Iris pigment epithelial cell (primary cell): Measurements from ENCODE around the gene EPAS1.
A peak's percentile ranks its signal among the peaks of the same experiment; 100 is the strongest.

Experiments used
- DNase-seq: peaks from one replicate; pipeline ENCODE4 v3.0.0-alpha.2; 2011; ENCODE audit warnings: low read depth

The EPAS1 gene

GRCh38 chr2:46364797-46365457 lies 67.7 kb downstream of the EPAS1 start:
- peak; percentile 68 for DNase-seq

DNA sequence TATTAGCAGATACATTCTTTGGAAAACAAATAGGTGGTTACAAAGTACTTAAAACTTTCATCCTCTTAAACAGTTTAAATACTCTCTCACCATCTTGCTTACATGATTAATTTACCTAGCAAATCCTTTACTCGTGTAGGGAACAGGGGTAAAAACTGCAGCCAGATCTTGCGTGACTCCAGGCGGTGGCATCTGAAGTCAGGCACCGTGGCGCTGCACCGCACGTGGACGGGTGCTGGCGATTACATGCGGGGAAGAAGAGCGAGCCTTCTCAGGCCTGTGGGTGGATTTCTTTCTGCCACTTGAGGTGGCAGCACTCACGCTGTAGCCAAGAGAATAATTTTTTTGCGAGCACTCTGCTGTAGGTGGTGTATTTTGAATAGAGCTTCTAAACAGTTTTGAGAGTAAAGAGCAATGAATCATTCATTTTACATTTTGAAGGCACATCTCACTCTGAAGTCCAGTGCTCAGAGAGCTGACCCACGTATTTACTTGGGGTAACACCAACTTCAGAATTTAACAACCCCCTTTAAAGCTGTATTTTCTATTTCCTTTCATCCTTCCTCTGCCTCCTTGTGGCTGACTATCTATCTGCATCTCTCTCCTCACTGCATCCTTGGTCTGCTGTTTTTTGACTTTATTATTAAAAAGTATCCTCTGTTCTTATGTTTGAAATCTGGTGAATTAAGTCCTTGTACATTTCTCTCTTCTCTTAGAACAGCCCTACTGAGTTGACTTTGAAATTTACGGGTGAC lies 68.9 kb downstream of the EPAS1 start:
- no peak for DNase-seq

- no peak for DNase-seq
Measured at GRCh38 chr2:46366668-46367052, 69.5 kb downstream of the EPAS1 start.

DNA sequence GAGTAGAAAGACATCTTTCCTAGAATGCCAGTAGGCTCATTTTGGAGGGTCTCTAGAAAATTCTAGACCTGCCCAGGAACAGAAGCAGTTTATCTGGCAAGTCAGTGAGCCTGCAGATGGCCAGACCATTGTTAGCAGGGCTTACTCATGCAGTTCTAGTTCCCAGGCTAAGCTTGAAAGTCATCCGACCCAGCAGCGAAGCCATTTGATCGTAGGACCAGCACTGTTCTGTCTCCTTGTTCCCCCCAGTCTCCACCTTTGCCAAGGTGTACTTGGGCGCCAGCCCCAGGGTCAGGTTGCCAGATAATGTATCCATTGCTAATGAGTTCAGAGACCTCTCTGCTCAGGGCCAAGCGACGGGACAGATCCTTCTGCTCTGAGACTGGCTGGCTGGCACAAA lies 70.1 kb downstream of the EPAS1 start:
- no peak for DNase-seq

DNA sequence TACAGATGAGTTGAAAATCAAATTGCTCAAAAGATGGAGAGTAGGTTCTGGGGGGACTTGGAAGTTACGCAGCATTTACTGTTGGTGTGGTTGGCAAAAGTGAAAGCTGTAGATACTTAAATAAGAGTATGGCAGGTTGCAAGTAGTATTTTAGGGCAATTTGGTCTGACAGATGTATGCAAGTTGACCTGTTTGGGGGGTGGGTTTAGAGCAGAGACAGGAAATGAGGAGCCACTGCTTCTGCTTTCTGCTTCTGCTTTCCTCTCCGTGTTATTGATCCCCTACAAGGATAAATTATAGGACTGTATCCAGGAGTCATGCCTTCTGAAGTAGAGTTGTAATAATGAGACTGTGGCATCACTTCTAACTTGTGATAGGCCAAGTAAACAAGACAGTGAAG lies 71.2 kb downstream of the EPAS1 start:
- no peak for DNase-seq

- DNase-seq, result no peak
Measured at GRCh38 chr2:46369783-46370182, 72.6 kb downstream of the EPAS1 start.

DNA sequence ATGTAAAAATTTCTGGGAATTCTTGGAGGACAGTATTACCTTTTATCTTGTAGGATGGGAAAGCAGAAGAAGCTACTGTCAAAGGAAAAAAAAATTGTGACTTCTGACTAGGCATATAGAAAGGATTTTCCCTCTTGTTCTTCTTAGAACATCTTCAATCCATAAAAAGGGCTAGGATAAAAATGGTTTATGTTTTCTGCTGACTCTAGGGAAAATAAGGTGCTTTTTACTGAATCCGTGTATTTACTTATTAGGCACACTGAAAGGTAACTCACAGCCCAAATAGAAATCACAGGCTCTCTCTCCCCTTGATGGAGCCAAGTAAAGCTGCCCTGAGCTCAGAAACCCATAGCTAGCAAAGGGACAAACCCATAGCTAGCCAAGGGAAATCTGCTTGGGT lies 74.6 kb downstream of the EPAS1 start:
- DNase-seq, result no peak

DNA sequence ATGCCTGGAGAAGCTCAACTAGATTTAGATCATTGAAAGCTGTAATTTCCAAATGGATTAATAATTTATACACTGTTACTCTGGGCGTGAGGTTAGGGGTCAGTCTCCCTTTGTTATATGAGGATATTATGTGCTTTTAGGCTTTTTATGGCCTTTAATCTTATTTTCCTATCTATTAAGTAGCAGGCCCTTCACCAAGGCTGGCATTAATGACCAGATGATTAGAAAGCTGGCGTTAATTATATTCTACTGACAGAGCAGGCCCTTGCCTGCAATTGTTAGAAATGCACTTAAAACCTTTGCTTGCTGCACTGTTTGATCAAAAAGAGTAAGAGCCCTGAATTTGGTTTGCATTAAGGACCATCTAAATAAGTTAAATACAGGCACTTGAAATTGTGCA lies 75.3 kb downstream of the EPAS1 start:
- no peak for DNase-seq

DNA sequence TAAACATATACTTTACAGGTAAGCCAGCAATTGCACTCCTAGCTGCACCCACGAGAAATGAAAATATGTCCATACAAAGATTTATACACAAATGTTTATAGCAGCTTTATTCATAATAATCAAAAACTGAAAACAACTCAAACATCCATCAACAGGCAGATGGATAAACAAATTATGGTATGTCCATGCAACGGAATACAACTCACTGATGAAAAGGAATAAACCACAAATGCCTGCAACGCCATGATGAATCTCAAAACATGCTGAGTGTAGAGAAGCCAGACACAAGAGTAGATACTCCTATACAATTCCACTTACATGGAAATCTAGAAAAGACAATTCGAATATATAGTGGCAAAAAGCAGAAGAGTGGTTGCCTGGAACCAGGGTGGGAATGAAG lies 76.0 kb downstream of the EPAS1 start:
- no peak for DNase-seq

DNA sequence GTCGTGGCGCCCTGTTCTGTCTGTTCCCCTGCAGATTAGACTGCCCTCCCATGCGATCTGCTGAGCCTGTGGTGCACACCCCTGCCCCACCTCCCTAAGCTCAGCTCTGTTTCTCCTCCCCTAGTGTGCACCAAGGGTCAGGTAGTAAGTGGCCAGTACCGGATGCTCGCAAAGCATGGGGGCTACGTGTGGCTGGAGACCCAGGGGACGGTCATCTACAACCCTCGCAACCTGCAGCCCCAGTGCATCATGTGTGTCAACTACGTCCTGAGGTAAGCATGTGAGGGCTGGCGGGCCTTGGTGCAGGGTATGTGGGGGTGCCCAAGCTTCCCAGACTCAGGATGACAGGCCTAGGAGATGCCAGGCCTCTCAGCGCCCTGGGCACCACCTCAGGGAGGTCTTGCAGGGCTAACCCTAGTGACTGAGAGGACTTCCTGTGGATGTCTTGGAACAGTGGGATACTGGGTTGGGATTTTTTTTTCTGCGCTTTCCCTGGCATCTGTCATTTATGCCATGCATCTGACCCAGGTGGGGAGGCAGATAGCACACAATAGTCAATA lies 78.4 kb downstream of the EPAS1 start:
- DNase-seq, result no peak

DNA sequence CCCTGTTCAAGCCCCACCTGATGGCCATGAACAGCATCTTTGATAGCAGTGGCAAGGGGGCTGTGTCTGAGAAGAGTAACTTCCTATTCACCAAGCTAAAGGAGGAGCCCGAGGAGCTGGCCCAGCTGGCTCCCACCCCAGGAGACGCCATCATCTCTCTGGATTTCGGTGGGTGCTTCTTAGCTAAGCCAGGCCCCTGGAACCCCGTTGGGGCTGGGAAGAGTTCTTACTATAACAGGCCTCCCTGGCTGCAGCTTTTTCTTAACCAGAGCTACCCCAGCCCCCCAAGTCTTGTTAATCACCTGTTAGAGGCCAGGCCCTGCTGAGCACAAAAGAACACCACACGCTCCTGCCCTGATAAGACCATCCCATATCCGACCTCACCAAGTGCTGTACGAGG lies 79.4 kb downstream of the EPAS1 start:
- no peak for DNase-seq

DNA sequence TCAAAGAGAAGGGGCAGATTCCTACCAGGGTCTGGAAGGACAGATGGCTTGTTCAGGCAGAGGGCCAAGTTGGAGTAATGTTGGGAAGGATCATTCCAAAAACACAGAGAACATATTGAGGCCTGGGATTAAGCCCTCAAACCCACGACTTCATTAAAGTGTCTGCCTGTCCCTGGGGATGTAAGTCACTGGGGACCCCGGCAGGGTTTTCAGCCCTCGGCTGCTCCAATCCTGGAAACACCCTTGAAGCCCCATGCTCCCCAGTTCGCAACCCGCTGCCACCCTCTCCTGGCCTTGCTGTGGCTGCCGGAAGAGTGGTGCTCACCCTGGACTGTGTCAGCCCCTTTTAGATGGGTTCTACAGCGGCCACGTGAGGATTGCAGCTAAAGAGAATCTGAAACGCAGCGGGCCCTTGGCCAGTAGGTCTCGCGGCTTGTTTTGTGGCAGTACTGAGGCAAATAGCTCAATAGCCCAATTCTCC lies 79.9 kb downstream of the EPAS1 start:
- no peak for DNase-seq

GRCh38 chr2:46377666-46378560 lies 80.7 kb downstream of the EPAS1 start:
- no peak for DNase-seq

DNA sequence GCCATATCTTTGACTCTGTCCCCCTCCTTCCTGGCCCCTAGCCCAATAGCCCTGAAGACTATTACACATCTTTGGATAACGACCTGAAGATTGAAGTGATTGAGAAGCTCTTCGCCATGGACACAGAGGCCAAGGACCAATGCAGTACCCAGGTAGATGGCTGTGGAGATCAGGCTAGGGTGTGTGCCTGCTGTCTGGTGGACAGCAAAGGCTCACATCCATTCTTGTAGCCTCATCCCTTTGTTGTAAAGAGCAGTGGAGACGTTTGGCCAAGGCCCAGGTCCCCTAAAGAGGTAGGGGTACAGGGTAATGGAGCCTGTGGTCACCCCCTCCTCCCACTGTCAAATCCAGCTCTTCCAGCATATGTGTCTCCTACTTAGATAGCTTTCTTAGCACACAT lies 81.4 kb downstream of the EPAS1 start:
- DNase-seq, result no peak

DNA sequence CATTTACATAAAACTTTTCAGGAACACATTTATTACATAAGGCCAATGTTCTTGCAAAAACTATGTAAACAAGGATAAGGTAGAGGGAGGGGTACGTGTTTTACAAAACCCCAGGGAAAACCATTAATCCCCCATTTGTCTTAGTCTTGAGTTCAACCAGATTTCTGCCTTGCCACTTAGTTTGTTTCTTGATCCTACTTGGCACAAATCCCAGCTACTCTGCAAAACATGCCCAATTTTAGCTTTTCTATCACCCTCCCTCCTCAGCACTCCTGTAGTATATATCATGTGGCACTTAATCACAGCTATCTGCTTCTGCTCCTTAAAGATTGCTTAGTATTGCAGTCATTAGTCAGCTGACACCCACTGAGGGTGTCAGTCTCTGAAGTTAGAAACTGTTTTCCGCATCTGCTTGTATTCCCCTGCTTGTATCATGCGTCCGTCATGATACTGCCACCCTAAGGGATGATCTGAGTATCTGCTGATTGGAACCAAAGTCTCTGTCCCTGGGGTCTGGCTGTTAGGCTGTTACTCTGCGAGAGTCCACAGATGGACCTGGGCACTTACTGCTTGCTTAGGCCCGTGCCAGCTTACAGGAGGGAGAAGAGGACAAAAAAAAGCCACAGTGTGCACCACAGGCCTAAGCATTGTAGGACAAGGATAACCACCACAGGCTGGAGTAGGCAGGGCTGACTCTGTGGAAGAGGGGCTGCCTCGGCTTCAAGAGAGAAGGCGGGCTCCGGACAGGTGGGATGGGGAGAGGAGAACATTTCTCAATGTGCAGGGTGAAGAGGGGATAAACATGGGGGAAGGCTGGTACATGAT lies 82.2 kb downstream of the EPAS1 start:
- DNase-seq, result peak; percentile 36

DNA sequence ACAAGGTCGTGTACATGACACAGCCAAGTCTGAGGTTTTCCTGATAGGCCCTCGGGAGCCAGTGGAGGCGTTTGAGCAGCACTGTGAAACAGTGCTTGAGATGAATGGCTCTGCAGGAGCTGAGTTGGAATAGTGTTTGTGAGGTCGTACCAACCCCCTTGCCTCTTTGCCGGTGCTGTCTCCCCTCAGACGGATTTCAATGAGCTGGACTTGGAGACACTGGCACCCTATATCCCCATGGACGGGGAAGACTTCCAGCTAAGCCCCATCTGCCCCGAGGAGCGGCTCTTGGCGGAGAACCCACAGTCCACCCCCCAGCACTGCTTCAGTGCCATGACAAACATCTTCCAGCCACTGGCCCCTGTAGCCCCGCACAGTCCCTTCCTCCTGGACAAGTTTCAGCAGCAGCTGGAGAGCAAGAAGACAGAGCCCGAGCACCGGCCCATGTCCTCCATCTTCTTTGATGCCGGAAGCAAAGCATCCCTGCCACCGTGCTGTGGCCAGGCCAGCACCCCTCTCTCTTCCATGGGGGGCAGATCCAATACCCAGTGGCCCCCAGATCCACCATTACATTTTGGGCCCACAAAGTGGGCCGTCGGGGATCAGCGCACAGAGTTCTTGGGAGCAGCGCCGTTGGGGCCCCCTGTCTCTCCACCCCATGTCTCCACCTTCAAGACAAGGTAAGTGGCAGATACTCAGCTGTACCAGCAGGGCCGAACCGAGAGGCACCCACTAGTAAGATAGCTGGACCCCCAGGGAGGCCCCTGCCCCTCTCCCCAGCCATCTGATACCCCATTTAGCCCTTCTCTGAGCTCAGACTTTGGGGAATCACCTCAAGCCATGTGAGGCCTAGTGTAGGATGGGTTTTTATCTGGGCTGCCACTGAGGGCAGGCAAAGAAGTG lies 83.1 kb downstream of the EPAS1 start:
- no peak for DNase-seq

GRCh38 chr2:46381263-46381849 lies 84.1 kb downstream of the EPAS1 start:
- DNase-seq, result peak; percentile 50

DNA sequence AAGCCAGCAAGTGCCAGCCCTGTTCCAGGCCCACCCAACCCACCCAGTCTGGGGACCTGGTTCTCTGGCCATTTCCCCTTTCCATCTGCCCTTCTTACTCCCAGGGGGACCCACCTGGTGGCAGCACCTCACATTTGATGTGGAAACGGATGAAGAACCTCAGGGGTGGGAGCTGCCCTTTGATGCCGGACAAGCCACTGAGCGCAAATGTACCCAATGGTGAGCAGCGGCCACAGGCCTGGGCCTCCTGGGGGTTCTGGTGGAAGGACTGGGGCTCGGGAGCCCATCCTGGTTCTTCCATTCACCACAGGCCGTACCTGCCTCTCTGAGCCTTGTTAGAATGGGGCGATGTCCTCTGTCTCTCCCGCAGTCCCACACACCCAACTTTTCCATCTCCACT lies 84.7 kb downstream of the EPAS1 start:
- DNase-seq, result no peak

DNA sequence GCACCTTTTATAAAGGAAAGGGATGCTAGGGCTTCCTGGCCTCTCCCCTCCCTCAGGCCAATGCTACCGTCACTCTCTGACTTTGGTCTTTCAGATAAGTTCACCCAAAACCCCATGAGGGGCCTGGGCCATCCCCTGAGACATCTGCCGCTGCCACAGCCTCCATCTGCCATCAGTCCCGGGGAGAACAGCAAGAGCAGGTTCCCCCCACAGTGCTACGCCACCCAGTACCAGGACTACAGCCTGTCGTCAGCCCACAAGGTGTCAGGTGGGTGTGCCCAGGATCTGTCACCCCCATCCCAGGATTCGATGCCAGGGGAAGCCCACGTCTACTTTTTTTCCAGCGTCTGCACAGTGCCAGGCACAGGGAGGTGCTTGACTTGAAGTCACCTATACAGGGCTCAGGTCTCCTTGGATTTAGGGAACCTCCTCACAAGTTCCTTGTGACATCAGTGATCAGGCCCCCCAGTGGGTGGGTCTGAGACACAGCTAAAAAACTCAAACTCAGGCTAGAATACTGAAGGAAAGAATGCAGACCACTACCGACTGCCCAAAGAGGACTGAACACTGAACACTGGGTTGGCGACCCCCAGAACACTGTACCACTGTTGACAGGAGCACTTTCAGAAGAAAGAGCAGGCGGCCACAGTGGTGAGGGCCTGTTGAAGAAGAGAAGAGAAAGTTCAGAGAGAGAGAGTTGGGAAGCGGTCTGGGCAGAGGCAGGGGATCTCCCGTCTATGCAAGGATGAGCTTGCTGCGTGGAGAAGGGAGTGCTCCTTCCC lies 85.3 kb downstream of the EPAS1 start:
- no peak for DNase-seq

- DNase-seq, result no peak
Measured at GRCh38 chr2:46383113-46383395, 85.8 kb downstream of the EPAS1 start.
